Heart right ventricle (tissue), 16 donors: Measurements from ENCODE around the gene ZC3H12C. TPM values are rescaled to one million over a fixed set of nuclear protein-coding genes. Genes with fewer than 3 reads are reported as not detected.

Experiments used
- ATAC-seq, 8 donors: fragments of 200-7000 bp; cut with Tn5 transposase; one replicate each; pipeline ENCODE4 v1.9.1; 2020; ENCODE audit warnings: mild to moderate bottlenecking in 8 of 8, moderate library complexity in 8 of 8, moderate number of reproducible peaks in 1 of 8
- DNase-seq, 2 donors: peaks; one replicate each; pipeline ENCODE4 v3.0.0-alpha.2; 2020
- H3K27ac ChIP-seq, 10 donors: fragments of 200-600 bp; sonication (generic) in 2 of 10; one replicate each; pipeline versions ENCODE4 v1.5.0 to v1.8.0; 2020 to 2022; ENCODE audit warnings: mild to moderate bottlenecking in 3 of 10
- H3K27me3 ChIP-seq, 7 donors: fragments of 200-600 bp; one replicate each; pipeline ENCODE4 v1.8.0; 2021 to 2022; ENCODE audit warnings: mild to moderate bottlenecking in 2 of 7
- H3K36me3 ChIP-seq, 9 donors: fragments of 200-600 bp; sonication (generic) in 1 of 9; one replicate each; pipeline versions ENCODE4 v1.5.0 to v1.8.0; 2020 to 2022; ENCODE audit warnings: mild to moderate bottlenecking in 2 of 9
- H3K4me1 ChIP-seq, 9 donors: fragments of 200-600 bp; sonication (generic) in 1 of 9; one replicate each; pipeline versions ENCODE4 v1.5.0 to v1.8.0; 2020 to 2022; ENCODE audit warnings: mild to moderate bottlenecking in 4 of 9
- H3K4me3 ChIP-seq, 10 donors: fragments of 200-600 bp; sonication (generic) in 2 of 10; one replicate each; pipeline versions ENCODE4 v1.5.0 to v1.8.0; 2020 to 2022; ENCODE audit warnings: mild to moderate bottlenecking in 7 of 10, moderate library complexity in 2 of 10
- H3K9me3 ChIP-seq, 11 donors: fragments of 200-600 bp in 10 of 11; sonication (generic) in 2 of 11; one replicate each; pipeline versions ENCODE4 v1.5.0 to v1.8.0; 2013 to 2022; ENCODE audit warnings: mild to moderate bottlenecking in 2 of 11, control low read depth in 1 of 11, moderate library complexity in 1 of 11
- WGBS, 2 donors: extraction: QIAGEN DNeasy Blood & Tissue Kit; methylation state at CpG; one replicate each; pipeline ENCODE4 v1.1.7; 2013; ENCODE audit warnings: inconsistent platforms in 1 of 2; 5-methylcytosine and 5-hydroxymethylcytosine counted together
- intact Hi-C, 10 donors: fragments of 100-400 bp; cut with DNase I; formaldehyde crosslinking; loops; one replicate each; pipeline versions ENCODE4 v1.11.1 to v1.14.2; 2022
- polyA plus RNA-seq, 2 donors: library from polyadenylated mRNA; stranded (reverse); fragments of 200-250 nt; gene quantifications; one replicate each; pipeline ENCODE4 v1.2.3, GENCODE V29; 2013
- total RNA-seq, 10 donors: library from RNA; stranded (reverse); fragmentation: NEBNext Ultra II Directional in 3 of 10; extraction: Animal tissue kit (Norgen Biotek cat#: 25700) in 3 of 10; gene quantifications; one replicate each; pipeline versions ENCODE4 v1.2.1 to v1.2.4, GENCODE V29; 2021 to 2023
- TF ChIP-seq, protein P1 (sequence below), 9 donors: fragments of 200-600 bp; sonication (generic) in 2 of 9; IDR thresholded peaks; one replicate each; pipeline versions ENCODE4 v1.5.0 to v1.8.0; 2021 to 2022; ENCODE audit warnings: antibody characterized with exemption in 9 of 9, mild to moderate bottlenecking in 5 of 9, moderate library complexity in 1 of 9
- donor health status: Arrhythmogenic right ventricular cardiomyopathy.
- donor health status: ischemic (EF 13 %, LVEDD 7.1; RV severe dilation, severe dysfunction).
- donor health status: healthy with polysubstance abuse.
- donor health status: DM: no; HTN: yes; CAD: no.
- donor health status: DM: no; HTN: no; CAD: no.
- donor health status: ischemic (EF 25% LVEDD 6.9; RV normal size, moderate dysfunction).
- donor health status: ischemic (EF 25% LVEDD 5.7; RV mildly dilated, moderate dysfunction).
- donor health status: healthy.
- donor health status: DM: yes; HTN: yes; CAD: no.
- donor health status: Ischemic cardiomyopathy.
- donor health status: ischemic (EF 35%, LVEDD 5.7; RV mildly dilated, moderate dysfunction).
- donor health status: nonischemic (EF 11% LVEDD 7.7; RV severe dilation, severe dysfunction).
- donor health status: DM: yes; HTN: yes; CAD: no.
- donor health status: PGD.
- donor health status: ischemic (EF 29% LVEDD 5.4; RV normal size, mild dysfunction).
- donor health status: nonischemic (EF 23%, LVEDD 6.1; RV moderate dilation, normal function).

The ZC3H12C gene
- total and polyA plus RNA-seq, 12 donors = 2.1 to 22.8 (median 20.1) TPM

DNA sequence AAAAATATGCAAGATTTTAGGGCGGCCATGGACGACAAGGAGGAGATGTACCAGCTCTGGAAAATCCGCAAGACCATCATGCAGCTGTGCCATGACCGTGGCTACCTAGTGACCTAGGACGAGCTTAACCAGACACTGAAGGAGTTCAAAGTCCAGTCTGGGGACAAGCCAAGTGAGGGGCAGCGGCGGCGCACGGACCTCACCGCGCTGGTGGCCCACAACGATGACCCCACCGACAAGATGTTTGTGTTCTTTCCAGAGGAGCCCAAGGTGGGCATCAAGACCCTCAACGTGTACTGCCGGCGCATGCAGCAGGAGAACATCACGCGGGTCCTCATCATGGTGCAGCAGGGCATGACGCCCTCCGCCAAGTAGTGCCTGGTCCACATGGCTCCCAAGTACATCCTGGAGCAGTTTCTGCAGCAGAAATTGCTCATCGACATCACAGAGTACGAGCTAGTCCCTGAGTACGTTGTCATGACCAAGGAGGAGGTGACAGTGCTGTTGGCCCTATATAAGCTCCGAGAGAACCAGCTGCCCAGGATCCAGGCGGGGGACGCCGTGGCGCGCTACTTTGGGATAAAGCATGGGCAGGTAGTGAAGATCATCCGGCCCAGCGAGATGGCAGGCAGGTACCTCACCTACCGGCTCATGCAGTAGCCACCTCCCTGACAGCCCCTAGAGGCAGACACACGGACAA, 43.5 kb upstream of the ZC3H12C start:
- Histone ChIP-seq H3K9me3 (peaks cover 0 to 28% (median 14%) of the 10 kb centered on the region in 11 donors), H3K36me3 (no peaks in the 10 kb centered on the region), H3K27ac (no peak overlapping the region), H3K4me1 (no peaks in the 10 kb centered on the region), H3K4me3 (no peak overlapping the region), H3K27me3 (no peaks in the 10 kb centered on the region)
- intact Hi-C loops = no loop called here
- WGBS, 2 donors = 97% methylated on average over 33 of the region's 33 CpGs
- ATAC-seq (no peak), DNase-seq (no peak)
- TF ChIP-seq, protein P1, sequence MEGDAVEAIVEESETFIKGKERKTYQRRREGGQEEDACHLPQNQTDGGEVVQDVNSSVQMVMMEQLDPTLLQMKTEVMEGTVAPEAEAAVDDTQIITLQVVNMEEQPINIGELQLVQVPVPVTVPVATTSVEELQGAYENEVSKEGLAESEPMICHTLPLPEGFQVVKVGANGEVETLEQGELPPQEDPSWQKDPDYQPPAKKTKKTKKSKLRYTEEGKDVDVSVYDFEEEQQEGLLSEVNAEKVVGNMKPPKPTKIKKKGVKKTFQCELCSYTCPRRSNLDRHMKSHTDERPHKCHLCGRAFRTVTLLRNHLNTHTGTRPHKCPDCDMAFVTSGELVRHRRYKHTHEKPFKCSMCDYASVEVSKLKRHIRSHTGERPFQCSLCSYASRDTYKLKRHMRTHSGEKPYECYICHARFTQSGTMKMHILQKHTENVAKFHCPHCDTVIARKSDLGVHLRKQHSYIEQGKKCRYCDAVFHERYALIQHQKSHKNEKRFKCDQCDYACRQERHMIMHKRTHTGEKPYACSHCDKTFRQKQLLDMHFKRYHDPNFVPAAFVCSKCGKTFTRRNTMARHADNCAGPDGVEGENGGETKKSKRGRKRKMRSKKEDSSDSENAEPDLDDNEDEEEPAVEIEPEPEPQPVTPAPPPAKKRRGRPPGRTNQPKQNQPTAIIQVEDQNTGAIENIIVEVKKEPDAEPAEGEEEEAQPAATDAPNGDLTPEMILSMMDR (IDR thresholded peaks at IDR 0.05) = no peak

DNA sequence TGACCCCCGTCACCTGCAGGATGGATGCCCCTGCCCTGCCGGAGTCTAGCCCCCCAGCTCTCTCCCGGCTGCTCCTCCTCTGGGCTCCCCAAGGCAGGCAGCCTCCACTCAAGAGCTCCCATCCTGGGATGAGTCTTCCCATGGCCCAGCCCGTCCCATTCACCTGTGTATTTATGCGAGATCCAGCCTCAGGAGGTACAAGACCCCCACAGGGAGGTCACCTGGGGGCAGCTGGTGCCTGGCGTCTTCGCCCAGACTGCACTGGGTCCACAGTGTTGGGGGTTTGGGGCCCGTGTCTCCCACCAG, 43.0 kb upstream of the ZC3H12C start:
- 92 to 94% methylated on average over 8 of the region's 8 CpGs for WGBS, 2 donors
- Histone ChIP-seq H3K27me3 (no peaks in the 10 kb centered on the region), H3K4me1 (no peaks in the 10 kb centered on the region), H3K4me3 (no peak overlapping the region), H3K9me3 (peaks cover 0 to 30% (median 14%) of the 10 kb centered on the region in 11 donors), H3K36me3 (no peaks in the 10 kb centered on the region), H3K27ac (no peak overlapping the region)
- TF ChIP-seq, protein P1 (IDR thresholded peaks at IDR 0.05) = no peak
- no peak for DNase-seq
- intact Hi-C loops = no loop called here
- peak in 1 of 8 donors; percentile 34 for ATAC-seq

- 94 to 96% methylated on average over 11 of the region's 11 CpGs for WGBS, 2 donors
- no peaks in the 10 kb centered on the region for H3K36me3 ChIP-seq
- H3K9me3 ChIP-seq = peaks cover 0 to 30% (median 14%) of the 10 kb centered on the region in 11 donors
- H3K4me3 ChIP-seq = no peak overlapping the region
- no peak overlapping the region for H3K27ac ChIP-seq
- TF ChIP-seq, protein P1 (IDR thresholded peaks at IDR 0.05) = no peak
- H3K4me1 ChIP-seq = no peaks in the 10 kb centered on the region
- intact Hi-C loops = no loop called here
- DNase-seq (no peak), ATAC-seq (no peak)
- H3K27me3 ChIP-seq = no peaks in the 10 kb centered on the region
Observed at GRCh38 chr11:110053848-110054414, 39.3 kb upstream of the ZC3H12C start.

DNA sequence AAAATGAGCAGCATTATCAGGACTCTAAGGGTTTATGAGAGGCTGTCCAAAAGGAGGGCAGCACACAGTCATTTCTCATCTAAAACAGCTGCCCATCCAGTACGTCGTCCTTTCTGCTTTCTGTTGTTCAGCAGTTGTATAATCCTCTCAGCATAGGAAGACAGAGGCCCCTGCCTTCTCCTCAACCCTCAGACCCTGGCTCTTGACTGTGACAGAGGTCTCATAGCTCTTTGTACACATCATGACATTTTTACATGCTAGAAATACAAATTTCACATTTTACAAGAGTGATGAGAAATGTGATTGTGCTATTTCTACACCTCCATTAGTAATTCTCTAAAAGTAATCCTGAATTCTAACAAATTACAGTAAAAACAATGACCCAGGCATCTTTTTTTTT, 36.2 kb upstream of the ZC3H12C start:
- Histone ChIP-seq H3K9me3 (peaks cover 0 to 29% (median 14%) of the 10 kb centered on the region in 11 donors), H3K36me3 (no peaks in the 10 kb centered on the region), H3K4me3 (no peak overlapping the region), H3K27ac (no peak overlapping the region), H3K4me1 (no peaks in the 10 kb centered on the region), H3K27me3 (no peaks in the 10 kb centered on the region)
- intact Hi-C loops = no loop called here
- 84% methylated on average over 2 of the region's 2 CpGs for WGBS, 2 donors
- TF ChIP-seq, protein P1 (IDR thresholded peaks at IDR 0.05) = no peak
- no peak for ATAC-seq
- no peak for DNase-seq
